ENCODE results near the gene TARDBP. TPM values are rescaled to one million over a fixed set of nuclear protein-coding genes. Genes with fewer than 3 reads are reported as not detected.

TARDBP gene
- total RNA-seq, 1 experiment from 2014 or later, result 283 TPM

- peaks cover 24% of the 10 kb centered on the region for H3K36me3 ChIP-seq (ENCODE audit: insufficient read depth, low read length, poor library complexity, severe bottlenecking)
- no peaks in the 10 kb centered on the region for H3K27me3 ChIP-seq (replicated peaks; ENCODE audit: insufficient read depth, low read depth, low read length, poor library complexity)
- BruUV-seq (replicated peaks), result no TSS peak
- H3K27ac ChIP-seq (ENCODE audit: low read depth, low read length, poor library complexity, severe bottlenecking), result no peak overlapping the region
- ChIA-PET CTCF (no interaction called here), POLR2A (ENCODE audit: low non-redundant PET) (interaction anchor here (0.7 kb wide), 1 partner anchor 749 kb away, joined by 3 read pairs; the partner anchor contains the start of genes CLCN6 and MTHFR)
- H3K4me1 ChIP-seq (ENCODE audit: insufficient read depth, low read length, poor library complexity, severe bottlenecking), result peaks cover 4% of the 10 kb centered on the region
- intact Hi-C loops (cut with micrococcal nuclease; ENCODE audit: unreplicated experiment), result no loop called here
- no peaks in the 10 kb centered on the region for H3K9me3 ChIP-seq (ENCODE audit: low read depth, low read length, poor library complexity, severe bottlenecking)
- no peak for DNase-seq (ENCODE audit: low spot score)
- TF ChIP-seq CTCF (conservative IDR thresholded peaks at IDR 0.05; ENCODE audit: low read depth, low read length), result no peak
- no peak for TF ChIP-seq EZH2 (IDR thresholded peaks at IDR 0.05; ENCODE audit: borderline replicate concordance, low read depth, low read length, poor library complexity, severe bottlenecking)
- H3K4me3 ChIP-seq (ENCODE audit: low read depth, low read length, poor library complexity, severe bottlenecking), result no peak overlapping the region
Observed at GRCh38 chr1:11056504-11056903, 44.0 kb downstream of the TARDBP start.

- Histone ChIP-seq H3K27me3 (replicated peaks; ENCODE audit: insufficient read depth, low read depth, low read length, poor library complexity) (no peaks in the 10 kb centered on the region), H3K4me1 (ENCODE audit: insufficient read depth, low read length, poor library complexity, severe bottlenecking) (peaks cover 4% of the 10 kb centered on the region), H3K27ac (ENCODE audit: low read depth, low read length, poor library complexity, severe bottlenecking) (no peak overlapping the region), H3K9me3 (ENCODE audit: low read depth, low read length, poor library complexity, severe bottlenecking) (no peaks in the 10 kb centered on the region), H3K36me3 (ENCODE audit: insufficient read depth, low read length, poor library complexity, severe bottlenecking) (peaks cover 24% of the 10 kb centered on the region), H3K4me3 (ENCODE audit: low read depth, low read length, poor library complexity, severe bottlenecking) (no peak overlapping the region)
- intact Hi-C loops (cut with micrococcal nuclease; ENCODE audit: unreplicated experiment), result no loop called here
- no peak for DNase-seq (ENCODE audit: low spot score)
- BruUV-seq (replicated peaks), result no TSS peak
- ChIA-PET CTCF (no interaction called here), POLR2A (ENCODE audit: low non-redundant PET) (no interaction called here)
- TF ChIP-seq CTCF (conservative IDR thresholded peaks at IDR 0.05; ENCODE audit: low read depth, low read length) (no peak), EZH2 (IDR thresholded peaks at IDR 0.05; ENCODE audit: borderline replicate concordance, low read depth, low read length, poor library complexity, severe bottlenecking) (no peak)
Observed at GRCh38 chr1:11057477-11057876, 45.0 kb downstream of the TARDBP start.

GRCh38 chr1:11058026-11058425 is 45.6 kb downstream of the TARDBP start:
- POLR2A ChIA-PET (ENCODE audit: low non-redundant PET), result no interaction called here
- no TSS peak for BruUV-seq (replicated peaks)

More at GRCh38 chr1:11058026-11058425, 45.6 kb downstream of the TARDBP start:
- TF ChIP-seq EZH2 (IDR thresholded peaks at IDR 0.05; ENCODE audit: borderline replicate concordance, low read depth, low read length, poor library complexity, severe bottlenecking) (no peak), CTCF (conservative IDR thresholded peaks at IDR 0.05; ENCODE audit: low read depth, low read length) (no peak)
- Histone ChIP-seq H3K9me3 (ENCODE audit: low read depth, low read length, poor library complexity, severe bottlenecking) (no peaks in the 10 kb centered on the region), H3K4me3 (ENCODE audit: low read depth, low read length, poor library complexity, severe bottlenecking) (no peak overlapping the region), H3K27ac (ENCODE audit: low read depth, low read length, poor library complexity, severe bottlenecking) (no peak overlapping the region), H3K4me1 (ENCODE audit: insufficient read depth, low read length, poor library complexity, severe bottlenecking) (peaks cover 4% of the 10 kb centered on the region), H3K36me3 (ENCODE audit: insufficient read depth, low read length, poor library complexity, severe bottlenecking) (peaks cover 24% of the 10 kb centered on the region), H3K27me3 (replicated peaks; ENCODE audit: insufficient read depth, low read depth, low read length, poor library complexity) (no peaks in the 10 kb centered on the region)
- CTCF ChIA-PET, result no interaction called here
- intact Hi-C loops (cut with micrococcal nuclease; ENCODE audit: unreplicated experiment), result no loop called here
- no peak for DNase-seq (ENCODE audit: low spot score)
